ENCODE results near the gene PTPRN.

DNA sequence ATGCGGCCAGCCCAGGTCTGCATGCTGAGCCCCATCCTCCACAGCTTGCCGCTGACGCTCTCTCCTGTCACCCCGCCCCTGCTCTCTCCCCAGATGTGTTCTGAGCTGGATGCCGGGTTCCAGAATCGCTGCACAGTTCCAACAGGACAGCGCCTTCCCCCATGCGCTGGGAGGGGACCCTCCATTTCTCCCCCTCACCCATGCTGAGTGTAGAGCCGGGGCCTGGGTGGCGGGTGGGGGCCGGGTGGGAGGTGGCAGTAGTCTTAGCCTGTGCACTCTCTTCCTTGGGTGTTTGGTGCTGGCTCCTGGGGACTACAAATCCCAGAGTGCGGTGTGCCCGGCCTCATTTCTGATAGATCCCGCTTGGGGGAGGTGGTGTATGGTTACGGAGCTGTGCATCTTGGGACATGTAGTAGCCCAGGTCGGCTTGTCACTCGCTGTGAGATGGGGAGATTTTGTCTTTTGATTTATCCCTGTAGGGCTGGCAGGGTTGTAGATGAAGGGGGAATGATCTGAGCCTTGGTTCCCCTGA is 23.2 kb downstream of the PTPRN start:
- TF ChIP-seq RAD21 (IDR thresholded peaks at IDR 0.05; ENCODE audit: low read length) (no peak), POLR2A (IDR thresholded peaks at IDR 0.05; ENCODE audit: low read depth, low read length) (no peak), CEBPB (IDR thresholded peaks at IDR 0.05; ENCODE audit: low read depth, low read length) (no peak), MXI1 (IDR thresholded peaks at IDR 0.05; ENCODE audit: borderline replicate concordance, low read depth, low read length) (no peak), SMC3 (IDR thresholded peaks at IDR 0.05; ENCODE audit: low read depth, low read length) (no peak), RCOR1 (IDR thresholded peaks at IDR 0.05; ENCODE audit: insufficient replicate concordance, low read length) (no peak)
- TF ChIP-seq, protein P1, sequence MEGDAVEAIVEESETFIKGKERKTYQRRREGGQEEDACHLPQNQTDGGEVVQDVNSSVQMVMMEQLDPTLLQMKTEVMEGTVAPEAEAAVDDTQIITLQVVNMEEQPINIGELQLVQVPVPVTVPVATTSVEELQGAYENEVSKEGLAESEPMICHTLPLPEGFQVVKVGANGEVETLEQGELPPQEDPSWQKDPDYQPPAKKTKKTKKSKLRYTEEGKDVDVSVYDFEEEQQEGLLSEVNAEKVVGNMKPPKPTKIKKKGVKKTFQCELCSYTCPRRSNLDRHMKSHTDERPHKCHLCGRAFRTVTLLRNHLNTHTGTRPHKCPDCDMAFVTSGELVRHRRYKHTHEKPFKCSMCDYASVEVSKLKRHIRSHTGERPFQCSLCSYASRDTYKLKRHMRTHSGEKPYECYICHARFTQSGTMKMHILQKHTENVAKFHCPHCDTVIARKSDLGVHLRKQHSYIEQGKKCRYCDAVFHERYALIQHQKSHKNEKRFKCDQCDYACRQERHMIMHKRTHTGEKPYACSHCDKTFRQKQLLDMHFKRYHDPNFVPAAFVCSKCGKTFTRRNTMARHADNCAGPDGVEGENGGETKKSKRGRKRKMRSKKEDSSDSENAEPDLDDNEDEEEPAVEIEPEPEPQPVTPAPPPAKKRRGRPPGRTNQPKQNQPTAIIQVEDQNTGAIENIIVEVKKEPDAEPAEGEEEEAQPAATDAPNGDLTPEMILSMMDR (conservative IDR thresholded peaks at IDR 0.05; ENCODE audit: low read depth, low read length) = no peak
